A549 (cell line): ENCODE data around the gene COL15A1.

Experiments used
- CEBPB ChIP-seq, 2 experiments: fragments of >200 bp in 1 of 2; sonication (Bioruptor Twin) in 1 of 2; formaldehyde crosslinking in 1 of 2; IDR thresholded peaks; 2 replicates each; pipeline ENCODE4 v1.6.1; 2012 to 2016
- HDAC2 ChIP-seq: fragments of 200-600 bp; sonication (generic); IDR thresholded peaks from 2 replicates; pipeline ENCODE4 v1.6.1; 2016
- HOXB13 ChIP-seq: fragments of 250-450 bp; sonication (Bioruptor Pico); IDR thresholded peaks from 2 replicates; pipeline ENCODE4 v1.5.0; 2020; ENCODE audit warnings: low read depth, mild to moderate bottlenecking, moderate library complexity
- JUN ChIP-seq, 2 experiments: fragments of >200 bp; sonication (Bioruptor Twin); formaldehyde crosslinking; IDR thresholded peaks; 2 replicates in 1 of 2; 3 replicates in 1 of 2; pipeline ENCODE4 v1.6.1; 2016 to 2017
- KDM5A ChIP-seq: fragments of 200-600 bp; sonication (generic); IDR thresholded peaks from 2 replicates; pipeline ENCODE4 v1.6.1; 2016; ENCODE audit warnings: antibody characterized with exemption, mild to moderate bottlenecking
- NR3C1 ChIP-seq: fragments of >200 bp; sonication (Bioruptor Twin); formaldehyde crosslinking; IDR thresholded peaks from 3 replicates; pipeline ENCODE4 v1.6.1; 2017
- PHF8 ChIP-seq: fragments of 200-600 bp; sonication (generic); IDR thresholded peaks from 2 replicates; pipeline ENCODE4 v1.6.1; 2016; ENCODE audit warnings: low read depth, mild to moderate bottlenecking, antibody characterized with exemption, moderate library complexity, borderline replicate concordance
- POLR2A ChIP-seq: IDR thresholded peaks from 2 replicates; pipeline ENCODE4 v1.6.1; 2012; ENCODE audit warnings: mild to moderate bottlenecking, low read length
- RAD21 ChIP-seq, 2 experiments: fragments of >200 bp in 1 of 2; sonication (Bioruptor Twin) in 1 of 2; formaldehyde crosslinking in 1 of 2; IDR thresholded peaks in 1 of 2; conservative IDR thresholded peaks in 1 of 2; 2 replicates in 1 of 2; 3 replicates in 1 of 2; pipeline ENCODE4 v1.6.1; 2012 to 2018; ENCODE audit warnings: inconsistent platforms in 1 of 2
- SMC3 ChIP-seq: fragments of >200 bp; sonication (Bioruptor Twin); formaldehyde crosslinking; IDR thresholded peaks from 3 replicates; pipeline ENCODE4 v1.6.1; 2018; ENCODE audit warnings: inconsistent platforms
- TF ChIP-seq, protein P1 (sequence below): fragments of >200 bp; sonication (Bioruptor Twin); formaldehyde crosslinking; IDR thresholded peaks from 3 replicates; pipeline ENCODE4 v1.5.1; 2016
- TF ChIP-seq, protein P2 (sequence below): fragments of 450-650 bp; IDR thresholded peaks from 2 replicates; pipeline ENCODE4 v1.6.1; 2014; ENCODE audit warnings: antibody characterized with exemption
- TF ChIP-seq, protein P3 (sequence below): fragments of 200-600 bp; sonication (generic); IDR thresholded peaks from 2 replicates; pipeline ENCODE4 v1.6.1; 2016; ENCODE audit warnings: antibody characterized with exemption, mild to moderate bottlenecking, moderate library complexity
- TF ChIP-seq, protein P4 (sequence below): fragments of >200 bp; sonication (Bioruptor Twin); formaldehyde crosslinking; IDR thresholded peaks from 2 replicates; pipeline ENCODE4 v1.6.1; 2016

DNA sequence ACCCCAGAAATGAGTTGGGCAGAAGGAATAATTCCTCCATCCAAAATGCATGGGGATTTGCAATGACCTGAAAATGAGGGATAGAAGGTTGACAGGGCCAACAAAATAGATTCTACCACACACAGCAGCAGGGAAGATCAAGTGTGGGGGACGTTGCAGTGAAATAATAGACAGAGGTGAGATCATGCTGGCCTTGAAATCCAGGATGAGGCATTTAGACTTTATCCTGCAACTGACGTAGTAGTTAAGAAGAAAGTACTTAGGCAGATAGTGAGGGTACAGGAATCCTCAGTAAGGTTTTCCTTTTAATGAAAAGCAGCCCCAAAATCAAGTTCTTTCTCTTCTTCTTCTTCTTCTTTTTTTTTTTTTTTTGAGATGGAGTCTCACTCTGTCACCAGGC lies 129.6 kb downstream of the COL15A1 start:
- TF ChIP-seq, protein P1, sequence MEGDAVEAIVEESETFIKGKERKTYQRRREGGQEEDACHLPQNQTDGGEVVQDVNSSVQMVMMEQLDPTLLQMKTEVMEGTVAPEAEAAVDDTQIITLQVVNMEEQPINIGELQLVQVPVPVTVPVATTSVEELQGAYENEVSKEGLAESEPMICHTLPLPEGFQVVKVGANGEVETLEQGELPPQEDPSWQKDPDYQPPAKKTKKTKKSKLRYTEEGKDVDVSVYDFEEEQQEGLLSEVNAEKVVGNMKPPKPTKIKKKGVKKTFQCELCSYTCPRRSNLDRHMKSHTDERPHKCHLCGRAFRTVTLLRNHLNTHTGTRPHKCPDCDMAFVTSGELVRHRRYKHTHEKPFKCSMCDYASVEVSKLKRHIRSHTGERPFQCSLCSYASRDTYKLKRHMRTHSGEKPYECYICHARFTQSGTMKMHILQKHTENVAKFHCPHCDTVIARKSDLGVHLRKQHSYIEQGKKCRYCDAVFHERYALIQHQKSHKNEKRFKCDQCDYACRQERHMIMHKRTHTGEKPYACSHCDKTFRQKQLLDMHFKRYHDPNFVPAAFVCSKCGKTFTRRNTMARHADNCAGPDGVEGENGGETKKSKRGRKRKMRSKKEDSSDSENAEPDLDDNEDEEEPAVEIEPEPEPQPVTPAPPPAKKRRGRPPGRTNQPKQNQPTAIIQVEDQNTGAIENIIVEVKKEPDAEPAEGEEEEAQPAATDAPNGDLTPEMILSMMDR: no peak
- TF ChIP-seq, protein P2, sequence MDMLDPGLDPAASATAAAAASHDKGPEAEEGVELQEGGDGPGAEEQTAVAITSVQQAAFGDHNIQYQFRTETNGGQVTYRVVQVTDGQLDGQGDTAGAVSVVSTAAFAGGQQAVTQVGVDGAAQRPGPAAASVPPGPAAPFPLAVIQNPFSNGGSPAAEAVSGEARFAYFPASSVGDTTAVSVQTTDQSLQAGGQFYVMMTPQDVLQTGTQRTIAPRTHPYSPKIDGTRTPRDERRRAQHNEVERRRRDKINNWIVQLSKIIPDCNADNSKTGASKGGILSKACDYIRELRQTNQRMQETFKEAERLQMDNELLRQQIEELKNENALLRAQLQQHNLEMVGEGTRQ: no peak
- TF ChIP-seq JUN (IDR thresholded peaks at IDR 0.05) (no peak), CEBPB (IDR thresholded peaks at IDR 0.05) (no peak), HDAC2 (no peak), KDM5A (no peak), PHF8 (no peak), RAD21 (conservative IDR thresholded peaks at IDR 0.05 in 1 of 2, IDR thresholded peaks at IDR 0.05 in 1 of 2) (no peak), POLR2A (no peak), SMC3 (no peak), HOXB13 (CRISPR knock-in tag) (no peak), NR3C1 (no peak)
- TF ChIP-seq, protein P3, sequence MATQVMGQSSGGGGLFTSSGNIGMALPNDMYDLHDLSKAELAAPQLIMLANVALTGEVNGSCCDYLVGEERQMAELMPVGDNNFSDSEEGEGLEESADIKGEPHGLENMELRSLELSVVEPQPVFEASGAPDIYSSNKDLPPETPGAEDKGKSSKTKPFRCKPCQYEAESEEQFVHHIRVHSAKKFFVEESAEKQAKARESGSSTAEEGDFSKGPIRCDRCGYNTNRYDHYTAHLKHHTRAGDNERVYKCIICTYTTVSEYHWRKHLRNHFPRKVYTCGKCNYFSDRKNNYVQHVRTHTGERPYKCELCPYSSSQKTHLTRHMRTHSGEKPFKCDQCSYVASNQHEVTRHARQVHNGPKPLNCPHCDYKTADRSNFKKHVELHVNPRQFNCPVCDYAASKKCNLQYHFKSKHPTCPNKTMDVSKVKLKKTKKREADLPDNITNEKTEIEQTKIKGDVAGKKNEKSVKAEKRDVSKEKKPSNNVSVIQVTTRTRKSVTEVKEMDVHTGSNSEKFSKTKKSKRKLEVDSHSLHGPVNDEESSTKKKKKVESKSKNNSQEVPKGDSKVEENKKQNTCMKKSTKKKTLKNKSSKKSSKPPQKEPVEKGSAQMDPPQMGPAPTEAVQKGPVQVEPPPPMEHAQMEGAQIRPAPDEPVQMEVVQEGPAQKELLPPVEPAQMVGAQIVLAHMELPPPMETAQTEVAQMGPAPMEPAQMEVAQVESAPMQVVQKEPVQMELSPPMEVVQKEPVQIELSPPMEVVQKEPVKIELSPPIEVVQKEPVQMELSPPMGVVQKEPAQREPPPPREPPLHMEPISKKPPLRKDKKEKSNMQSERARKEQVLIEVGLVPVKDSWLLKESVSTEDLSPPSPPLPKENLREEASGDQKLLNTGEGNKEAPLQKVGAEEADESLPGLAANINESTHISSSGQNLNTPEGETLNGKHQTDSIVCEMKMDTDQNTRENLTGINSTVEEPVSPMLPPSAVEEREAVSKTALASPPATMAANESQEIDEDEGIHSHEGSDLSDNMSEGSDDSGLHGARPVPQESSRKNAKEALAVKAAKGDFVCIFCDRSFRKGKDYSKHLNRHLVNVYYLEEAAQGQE: no peak
- TF ChIP-seq, protein P4, sequence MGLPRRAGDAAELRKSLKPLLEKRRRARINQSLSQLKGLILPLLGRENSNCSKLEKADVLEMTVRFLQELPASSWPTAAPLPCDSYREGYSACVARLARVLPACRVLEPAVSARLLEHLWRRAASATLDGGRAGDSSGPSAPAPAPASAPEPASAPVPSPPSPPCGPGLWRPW: no peak
